NB4 (cell line): Measurements from ENCODE around the gene ETV6.

Experiments used
- DNase-seq: peaks from one replicate; pipeline ENCODE4 v3.0.0; 2010; ENCODE audit warnings: low read depth
- H3K4me3 ChIP-seq: one replicate; pipeline ENCODE4 v1.5.1; 2011; ENCODE audit warnings: mild to moderate bottlenecking, low read depth, low read length, moderate library complexity
- MYC ChIP-seq: IDR thresholded peaks from 2 replicates; pipeline ENCODE4 v1.6.1; 2011; ENCODE audit warnings: low read depth, low read length
- POLR2A ChIP-seq: IDR thresholded peaks from 2 replicates; pipeline ENCODE4 v1.6.1; 2011; ENCODE audit warnings: mild to moderate bottlenecking; ENCODE audit not compliant: insufficient read length; ENCODE audit errors: extremely low read depth
- TF ChIP-seq, protein P1 (sequence below): IDR thresholded peaks from one replicate; pipeline ENCODE4 v1.5.1; 2012; ENCODE audit warnings: low read depth, low read length
- TF ChIP-seq, protein P2 (sequence below): IDR thresholded peaks from 2 replicates; pipeline ENCODE4 v1.6.1; 2011; ENCODE audit warnings: low read depth, low read length

ETV6 gene

DNA sequence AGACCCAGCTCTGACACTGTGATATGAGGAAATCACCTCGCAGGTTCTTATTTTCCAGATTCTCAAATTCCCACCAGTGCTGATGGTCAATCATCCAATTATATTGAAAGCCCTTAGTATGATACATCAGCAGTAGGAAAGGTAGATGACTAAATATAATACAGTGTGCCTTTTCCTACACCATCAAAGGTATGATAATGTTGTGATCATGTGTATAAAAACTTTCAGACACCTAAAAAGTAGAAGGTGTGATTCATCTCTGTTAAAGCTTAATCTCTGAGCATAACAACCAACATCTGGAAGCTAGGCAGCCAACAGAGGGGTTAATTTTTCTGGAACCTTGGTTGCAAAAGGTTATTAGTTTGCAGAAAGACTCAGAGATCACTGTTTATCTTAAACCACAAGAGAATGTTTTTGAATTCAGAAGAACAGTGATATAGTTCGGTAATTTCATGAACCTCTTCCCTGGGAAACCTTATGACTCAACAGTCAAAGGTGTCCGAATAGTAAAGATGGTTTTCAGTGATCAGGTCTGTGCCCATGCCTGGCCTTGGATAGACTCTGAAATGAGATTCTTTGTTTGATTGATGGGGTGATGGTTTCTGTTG lies 122.5 kb downstream of the ETV6 start:
- no peak for DNase-seq
- TF ChIP-seq, protein P1, sequence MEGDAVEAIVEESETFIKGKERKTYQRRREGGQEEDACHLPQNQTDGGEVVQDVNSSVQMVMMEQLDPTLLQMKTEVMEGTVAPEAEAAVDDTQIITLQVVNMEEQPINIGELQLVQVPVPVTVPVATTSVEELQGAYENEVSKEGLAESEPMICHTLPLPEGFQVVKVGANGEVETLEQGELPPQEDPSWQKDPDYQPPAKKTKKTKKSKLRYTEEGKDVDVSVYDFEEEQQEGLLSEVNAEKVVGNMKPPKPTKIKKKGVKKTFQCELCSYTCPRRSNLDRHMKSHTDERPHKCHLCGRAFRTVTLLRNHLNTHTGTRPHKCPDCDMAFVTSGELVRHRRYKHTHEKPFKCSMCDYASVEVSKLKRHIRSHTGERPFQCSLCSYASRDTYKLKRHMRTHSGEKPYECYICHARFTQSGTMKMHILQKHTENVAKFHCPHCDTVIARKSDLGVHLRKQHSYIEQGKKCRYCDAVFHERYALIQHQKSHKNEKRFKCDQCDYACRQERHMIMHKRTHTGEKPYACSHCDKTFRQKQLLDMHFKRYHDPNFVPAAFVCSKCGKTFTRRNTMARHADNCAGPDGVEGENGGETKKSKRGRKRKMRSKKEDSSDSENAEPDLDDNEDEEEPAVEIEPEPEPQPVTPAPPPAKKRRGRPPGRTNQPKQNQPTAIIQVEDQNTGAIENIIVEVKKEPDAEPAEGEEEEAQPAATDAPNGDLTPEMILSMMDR, result no peak
- TF ChIP-seq, protein P2, sequence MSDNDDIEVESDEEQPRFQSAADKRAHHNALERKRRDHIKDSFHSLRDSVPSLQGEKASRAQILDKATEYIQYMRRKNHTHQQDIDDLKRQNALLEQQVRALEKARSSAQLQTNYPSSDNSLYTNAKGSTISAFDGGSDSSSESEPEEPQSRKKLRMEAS, result no peak
- TF ChIP-seq MYC (no peak), POLR2A (no peak)

DNA sequence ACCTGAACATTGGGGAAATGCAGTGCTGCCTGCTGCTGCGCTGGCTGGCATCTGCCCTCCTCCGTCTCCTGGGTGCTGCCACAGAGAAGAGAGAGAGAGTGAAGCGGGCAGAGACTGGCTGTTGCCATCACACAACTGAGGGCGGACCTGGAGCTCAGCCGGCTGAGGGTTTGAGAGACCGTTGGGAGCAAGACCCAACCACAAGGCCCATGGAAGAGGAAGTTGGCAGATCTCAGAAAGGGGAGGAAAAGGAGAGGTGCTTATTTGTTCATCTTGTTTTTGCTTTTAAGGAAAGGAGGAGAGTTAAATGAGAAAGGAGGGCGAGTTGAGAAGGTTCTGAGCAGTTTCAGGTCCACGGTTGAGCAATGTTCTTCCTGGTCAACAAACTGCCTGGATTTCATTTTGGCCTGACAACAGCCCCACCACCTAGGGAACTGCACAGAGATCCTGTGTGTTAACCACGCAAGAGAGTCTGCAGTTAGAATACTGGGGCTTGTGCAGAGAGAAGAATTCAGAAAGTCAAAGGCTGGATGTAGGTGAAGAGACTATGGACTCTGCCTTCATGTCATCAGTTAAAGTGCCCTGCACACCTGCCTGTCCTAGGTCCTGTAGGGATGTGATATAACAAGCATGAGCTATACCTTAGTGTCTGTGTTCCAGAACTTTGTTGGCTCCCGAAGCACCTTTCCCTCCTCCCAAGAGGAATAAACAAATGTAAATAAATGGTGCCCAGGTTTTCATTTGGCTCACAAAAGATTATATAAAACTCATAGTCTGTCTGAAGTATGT lies 124.6 kb downstream of the ETV6 start:
- peak; percentile 98 for DNase-seq
- peak overlapping the region; percentile 40 for H3K4me3 ChIP-seq
- TF ChIP-seq MYC (peak; percentile 72), POLR2A (peak; percentile 69)
- TF ChIP-seq, protein P2, result peak; percentile 58
- TF ChIP-seq, protein P1, result no peak

More for the DNA sequence above, 122.5 kb downstream of the ETV6 start:
- no peak overlapping the region for H3K4me3 ChIP-seq

DNA sequence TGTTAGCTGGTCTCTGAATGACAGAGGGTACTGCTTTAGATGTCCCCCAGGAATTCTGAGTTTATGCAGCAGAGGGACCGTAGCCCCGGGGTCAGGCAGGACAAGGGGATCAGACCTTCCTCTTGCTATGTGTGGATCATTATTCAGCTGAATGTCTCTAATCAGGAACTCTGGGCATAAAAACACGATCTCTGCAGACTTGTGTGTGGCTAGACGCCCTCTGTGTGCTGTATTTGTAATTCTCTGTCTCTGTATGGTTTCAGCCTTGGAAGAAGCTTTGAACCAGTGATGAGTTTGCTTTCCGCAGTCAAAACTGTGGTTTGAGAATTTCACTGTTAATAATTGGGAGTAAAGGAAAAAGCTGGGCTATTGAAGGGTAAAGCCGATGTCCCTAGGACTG lies 125.3 kb downstream of the ETV6 start:
- DNase-seq, result no peak
- TF ChIP-seq, protein P1, result no peak
- TF ChIP-seq, protein P2, result no peak
- no peak for TF ChIP-seq POLR2A
- H3K4me3 ChIP-seq, result peak overlapping the region; percentile 8

DNA sequence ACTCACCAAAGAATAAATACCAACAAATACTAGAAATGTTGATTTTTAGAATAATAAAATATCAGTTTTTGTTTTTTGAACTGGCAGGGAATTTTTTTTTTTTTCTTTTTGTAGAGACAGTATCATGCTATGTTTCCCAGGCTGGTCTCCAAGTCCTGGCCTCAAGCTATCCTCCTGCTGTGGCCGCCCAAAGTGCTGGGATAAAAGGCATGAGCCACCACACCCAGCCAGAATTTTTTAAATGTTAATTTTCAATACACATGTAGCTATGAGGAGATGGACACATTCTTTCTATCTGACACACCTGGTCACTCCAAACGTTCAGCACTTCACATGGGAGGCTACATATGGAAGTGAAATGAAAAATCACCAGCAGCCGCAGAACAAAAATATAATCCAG lies 126.8 kb downstream of the ETV6 start:
- no peak for DNase-seq
- TF ChIP-seq POLR2A (no peak), MYC (no peak)
- TF ChIP-seq, protein P2, result no peak
- TF ChIP-seq, protein P1, result no peak
- no peak overlapping the region for H3K4me3 ChIP-seq

DNA sequence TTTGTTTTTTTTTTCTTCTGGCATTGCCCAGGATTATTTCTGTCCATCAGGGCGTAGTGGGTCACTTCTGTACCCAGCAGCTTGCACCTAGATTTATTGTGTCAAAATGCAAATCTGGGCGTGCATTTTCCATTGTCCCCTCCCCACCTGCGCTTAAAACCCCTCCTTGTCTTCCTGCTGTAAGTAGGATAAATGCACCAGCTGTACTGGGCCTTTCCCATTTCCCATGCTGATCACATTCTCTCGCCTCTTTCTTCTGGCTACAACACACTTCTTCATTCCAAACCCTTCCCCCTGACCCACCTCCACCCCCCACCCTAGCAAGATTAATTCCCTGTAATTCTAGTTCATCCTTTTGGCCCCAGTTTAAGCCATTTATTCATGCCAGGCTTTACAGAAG lies 128.0 kb downstream of the ETV6 start:
- no peak for TF ChIP-seq MYC
- no peak for TF ChIP-seq POLR2A
- TF ChIP-seq, protein P1, result no peak
- TF ChIP-seq, protein P2, result no peak
- H3K4me3 ChIP-seq, result no peak overlapping the region
- DNase-seq, result no peak

DNA sequence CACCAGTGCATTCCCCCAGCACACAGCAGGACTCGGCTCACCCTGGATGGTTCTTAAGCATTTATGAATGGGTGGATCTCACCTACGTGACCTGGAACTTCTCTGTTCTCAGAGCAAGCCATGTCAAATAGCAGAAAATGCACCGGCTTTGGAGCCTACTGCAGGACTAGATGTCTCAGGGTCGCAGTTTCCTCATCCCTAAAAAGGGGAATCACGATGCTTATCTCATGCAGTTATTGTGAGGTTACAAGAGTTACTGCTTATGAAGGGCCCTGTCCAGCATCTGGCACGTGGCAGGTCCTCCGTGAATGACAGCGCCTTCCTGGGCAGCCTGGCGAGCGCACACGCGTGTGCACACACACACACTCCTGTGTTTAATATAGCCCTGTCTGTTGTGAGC lies 128.5 kb downstream of the ETV6 start:
- TF ChIP-seq POLR2A, result no peak
- TF ChIP-seq, protein P2, result peak; percentile 60
- peak; percentile 58 for DNase-seq

More for the DNA sequence above, 128.5 kb downstream of the ETV6 start:
- no peak overlapping the region for H3K4me3 ChIP-seq
